Adrenal gland (tissue), 12 donors: ENCODE data around the gene PDE3A. TPM values are rescaled to one million over a fixed set of nuclear protein-coding genes. Genes with fewer than 3 reads are reported as not detected.

Source experiments
- DNase-seq, 7 donors: peaks; one replicate each; pipeline ENCODE4 v3.0.0-alpha.2; 2019 to 2020
- H3K27ac ChIP-seq, 5 donors: fragments of 200-600 bp; sonication (generic) in 4 of 5; 1 replicate in 3 of 5; 2 replicates in 2 of 5; pipeline versions ENCODE4 v1.5.1 to v1.8.0; 2016 to 2020; ENCODE audit warnings: mild to moderate bottlenecking in 1 of 5
- H3K27me3 ChIP-seq: fragments of 200-600 bp; 2 replicates; pipeline ENCODE4 v1.8.0; 2021
- H3K36me3 ChIP-seq, 2 donors: fragments of 200-600 bp; replicated peaks in 1 of 2; 1 replicate in 1 of 2; 2 replicates in 1 of 2; pipeline versions ENCODE4 v1.5.1 to v1.8.0; 2018 to 2022
- H3K4me1 ChIP-seq, 2 donors: fragments of 200-600 bp; replicated peaks in 1 of 2; 1 replicate in 1 of 2; 2 replicates in 1 of 2; pipeline versions ENCODE4 v1.5.1 to v1.8.0; 2018 to 2021
- H3K4me3 ChIP-seq, 4 donors: fragments of 200-600 bp; sonication (generic) in 3 of 4; one replicate each; pipeline ENCODE4 v1.5.1; 2016 to 2018
- H3K9me3 ChIP-seq, 3 donors: fragments of 200-600 bp; sonication (generic) in 1 of 3; replicated peaks in 1 of 3; 1 replicate in 2 of 3; 2 replicates in 1 of 3; pipeline versions ENCODE4 v1.5.1 to v1.8.0; 2016 to 2021
- CTCF ChIP-seq, 6 experiments: fragments of 450-650 bp in 4 of 6; fragments of 200-600 bp in 2 of 6; sonication (generic) in 1 of 6; IDR thresholded peaks; 1 replicate in 5 of 6; 2 replicates in 1 of 6; pipeline versions ENCODE4 v1.5.1 to v1.8.0; 2016 to 2021; ENCODE audit warnings: antibody characterized with exemption in 6 of 6, mild to moderate bottlenecking in 2 of 6, moderate library complexity in 1 of 6
- POLR2A ChIP-seq, 2 donors: fragments of 450-650 bp; IDR thresholded peaks; one replicate each; pipeline ENCODE4 v1.6.1; 2017; ENCODE audit warnings: antibody characterized with exemption in 2 of 2, mild to moderate bottlenecking in 2 of 2, moderate library complexity in 1 of 2
- WGBS, 4 donors: extraction: QIAGEN DNeasy Blood & Tissue Kit in 2 of 4; methylation state at CpG; one replicate each; pipeline versions ENCODE4 v1.1.5 to v1.1.7; 2013 to 2017; 5-methylcytosine and 5-hydroxymethylcytosine counted together
- intact Hi-C, 2 donors: fragments of 100-400 bp; cut with DNase I; formaldehyde crosslinking; loops; one replicate each; pipeline versions ENCODE4 v1.14.1 to v1.15.0; 2022 to 2023
- polyA plus RNA-seq, 3 donors: library from polyadenylated mRNA; stranded (reverse); fragments of 200-250 nt in 2 of 3; fragments of 350-450 nt in 1 of 3; fragmentation: Illumina TruSeq in 1 of 3; extraction: RNeasy Lipid Tissue Mini Kit (QIAGEN cat#74804) in 1 of 3; gene quantifications; one replicate each; pipeline ENCODE4 v1.2.3, GENCODE V29; 2013 to 2014
- total RNA-seq, 9 donors: library from RNA; depleted of rRNA in 4 of 9; stranded (reverse); fragments of >200 nt in 4 of 9; fragments of 120-200 nt in 1 of 9; fragmentation: NEBNext Ultra II Directional in 1 of 9; extraction: Animal tissue kit (Norgen Biotek cat#: 25700) in 1 of 9; gene quantifications; one replicate each; pipeline versions ENCODE4 v1.1.0 to v1.2.4, GENCODE V29; 2013 to 2023
- donor health status: healthy with polysubstance abuse.
- donor health status: Bipolar disorder and iron deficiency.
- donor health status: DM: yes; HTN: yes; CAD: no.
- donor health status: DM: no; HTN: no; CAD: no.
- donor health status: DM: no; HTN: no; CAD: no.
- donor health status: DM: yes; HTN: yes; CAD: no.

PDE3A gene
- total and polyA plus RNA-seq, 12 donors: 0.61 to 4.6 (median 1.4) TPM

- H3K27me3 ChIP-seq: no peaks in the 10 kb centered on the region
- no peaks in the 10 kb centered on the region for H3K9me3 ChIP-seq
- WGBS, 4 donors: 38 to 80% (median 67%) methylated on average over 1 of the region's 1 CpG
- peaks cover 0 to 4% of the 10 kb centered on the region in 2 donors for H3K4me1 ChIP-seq
- H3K27ac ChIP-seq: no peak overlapping the region
- no peak for TF ChIP-seq POLR2A (IDR thresholded peaks at IDR 0.05)
- no peak for TF ChIP-seq CTCF (IDR thresholded peaks at IDR 0.05)
- no peak for DNase-seq
- no peaks in the 10 kb centered on the region for H3K36me3 ChIP-seq
- intact Hi-C loops: no loop called here
- H3K4me3 ChIP-seq: no peak overlapping the region
Measured at GRCh38 chr12:20631711-20632110, 263.4 kb downstream of the PDE3A start.

GRCh38 chr12:20641106-20641505 lies 272.8 kb downstream of the PDE3A start:
- H3K9me3 ChIP-seq: no peaks in the 10 kb centered on the region
- H3K27me3 ChIP-seq: no peaks in the 10 kb centered on the region
- intact Hi-C loops: no loop called here
- H3K4me3 ChIP-seq: no peak overlapping the region
- DNase-seq: no peak
- no peak overlapping the region for H3K27ac ChIP-seq
- WGBS, 4 donors: 56 to 63% (median 60%) methylated on average over 3 of the region's 3 CpGs
- no peaks in the 10 kb centered on the region for H3K4me1 ChIP-seq
- no peaks in the 10 kb centered on the region for H3K36me3 ChIP-seq
- no peak for TF ChIP-seq POLR2A (IDR thresholded peaks at IDR 0.05)
- no peak for TF ChIP-seq CTCF (IDR thresholded peaks at IDR 0.05)

GRCh38 chr12:20643822-20644221 lies 275.5 kb downstream of the PDE3A start:
- intact Hi-C loops: no loop called here
- H3K36me3 ChIP-seq: no peaks in the 10 kb centered on the region
- no peak overlapping the region for H3K27ac ChIP-seq
- 76 to 89% (median 86%) methylated on average over 2 of the region's 2 CpGs for WGBS, 4 donors
- TF ChIP-seq POLR2A (IDR thresholded peaks at IDR 0.05) (no peak), CTCF (IDR thresholded peaks at IDR 0.05) (no peak)
- no peaks in the 10 kb centered on the region for H3K9me3 ChIP-seq
- H3K27me3 ChIP-seq: no peaks in the 10 kb centered on the region
- no peak overlapping the region for H3K4me3 ChIP-seq
- no peak for DNase-seq
- no peaks in the 10 kb centered on the region for H3K4me1 ChIP-seq

- Histone ChIP-seq H3K27ac (no peak overlapping the region), H3K4me1 (no peaks in the 10 kb centered on the region), H3K36me3 (no peaks in the 10 kb centered on the region), H3K4me3 (no peak overlapping the region), H3K9me3 (no peaks in the 10 kb centered on the region), H3K27me3 (no peaks in the 10 kb centered on the region)
- TF ChIP-seq POLR2A (IDR thresholded peaks at IDR 0.05) (no peak), CTCF (IDR thresholded peaks at IDR 0.05) (peak; percentile 20 to 60 (median 42))
- DNase-seq: no peak
- WGBS, 4 donors: 43 to 57% (median 45%) methylated on average over 3 of the region's 3 CpGs
- intact Hi-C loops: no loop called here
Measured at GRCh38 chr12:20646239-20646827, 278.0 kb downstream of the PDE3A start.
